B cell (primary cell): ENCODE results near the gene EML1. TPM values are rescaled to one million over a fixed set of nuclear protein-coding genes. Genes with fewer than 3 reads are reported as not detected.

Source experiments
- ATAC-seq: fragments of 200-7000 bp; cut with Tn5 transposase; one replicate; pipeline ENCODE4 v1.10.0; 2021; ENCODE audit warnings: low read depth, mild to moderate bottlenecking, moderate number of reproducible peaks, moderate library complexity
- CTCF ChIA-PET: fragments of 350-600 bp; sonication (Branson Sonifier 250); formaldehyde crosslinking; loops from one replicate; lab custom pipeline; 2021; ENCODE audit warnings: antibody characterized with exemption, inconsistent platforms; lab: Charles Lee
- POLR2A ChIA-PET: fragments of 350-600 bp; sonication (Branson Sonifier 250); formaldehyde crosslinking; loops from one replicate; lab custom pipeline; 2021; ENCODE audit warnings: antibody characterized with exemption; lab: Charles Lee
- DNase-seq: peaks from one replicate; pipeline ENCODE4 v3.0.0; 2013
- H2AFZ ChIP-seq: 2 replicates; pipeline ENCODE4 v1.6.1; 2012; ENCODE audit warnings: mild to moderate bottlenecking, low read depth, low read length; ENCODE audit not compliant: insufficient read depth, poor library complexity, severe bottlenecking
- H3K27ac ChIP-seq, 2 donors: 1 replicate in 1 of 2; 2 replicates in 1 of 2; pipeline ENCODE4 v1.5.1; 2012 to 2013; ENCODE audit warnings: low read length in 2 of 2, mild to moderate bottlenecking in 2 of 2, moderate library complexity in 1 of 2
- H3K27me3 ChIP-seq, 4 experiments: fragments of 200-600 bp in 1 of 4; sonication (generic) in 1 of 4; replicated peaks in 1 of 4; 1 replicate in 2 of 4; 2 replicates in 2 of 4; pipeline versions ENCODE4 v1.6.1 to v1.7.0; 2013 to 2016; ENCODE audit warnings: low read length in 3 of 4, mild to moderate bottlenecking in 2 of 4, mixed read lengths in 1 of 4, moderate library complexity in 1 of 4; ENCODE audit not compliant: insufficient read depth in 4 of 4, control insufficient read depth in 3 of 4; ENCODE audit errors: control extremely low read depth in 1 of 4
- H3K36me3 ChIP-seq, 2 experiments: replicated peaks in 1 of 2; 1 replicate in 1 of 2; 2 replicates in 1 of 2; pipeline versions ENCODE4 v1.6.1 to v1.7.1; 2013; ENCODE audit warnings: low read length in 1 of 2; ENCODE audit not compliant: insufficient read depth in 2 of 2, control insufficient read depth in 1 of 2; ENCODE audit errors: control extremely low read depth in 1 of 2, extremely low read depth in 1 of 2
- H3K4me1 ChIP-seq, 2 donors: fragments of 200-600 bp in 1 of 2; sonication (generic) in 1 of 2; 1 replicate in 1 of 2; 2 replicates in 1 of 2; pipeline versions ENCODE4 v1.5.1 to v1.6.1; 2013 to 2017; ENCODE audit warnings: low read length in 2 of 2; ENCODE audit not compliant: control insufficient read depth in 2 of 2, insufficient read depth in 2 of 2
- H3K4me2 ChIP-seq: replicated peaks from 2 replicates; pipeline ENCODE3; 2012; ENCODE audit warnings: mild to moderate bottlenecking, low read depth, low read length; ENCODE audit not compliant: poor library complexity, severe bottlenecking
- H3K4me3 ChIP-seq, 5 experiments: fragments of 200-600 bp in 1 of 5; sonication (generic) in 1 of 5; 1 replicate in 3 of 5; 2 replicates in 2 of 5; pipeline versions ENCODE4 v1.5.1 to v1.7.0; 2011 to 2016; ENCODE audit warnings: low read length in 4 of 5, mild to moderate bottlenecking in 4 of 5, low read depth in 2 of 5, control low read depth in 1 of 5, moderate library complexity in 1 of 5; ENCODE audit not compliant: insufficient read depth in 1 of 5; ENCODE audit errors: control extremely low read depth in 1 of 5, extremely low read depth in 1 of 5
- H3K79me2 ChIP-seq: fragments of 200-600 bp; sonication (generic); one replicate; pipeline ENCODE4 v1.6.0; 2016; ENCODE audit warnings: low read length; ENCODE audit not compliant: control insufficient read depth, insufficient read depth
- H3K9ac ChIP-seq: fragments of 200-600 bp; sonication (generic); 2 replicates; pipeline ENCODE4 v1.6.1; 2017; ENCODE audit warnings: mild to moderate bottlenecking, low read length, moderate library complexity
- H3K9me3 ChIP-seq, 3 donors: one replicate each; pipeline versions ENCODE4 v1.6.1 to v1.7.1; 2013; ENCODE audit warnings: low read length in 2 of 3; ENCODE audit not compliant: control insufficient read depth in 2 of 3, insufficient read depth in 1 of 3; ENCODE audit errors: control extremely low read depth in 1 of 3
- H4K20me1 ChIP-seq: 2 replicates; pipeline ENCODE4 v1.6.0; 2012; ENCODE audit warnings: mild to moderate bottlenecking, low read length; ENCODE audit not compliant: insufficient read depth, control insufficient read depth, poor library complexity, severe bottlenecking
- H3K27ac Mint-ChIP-seq: one replicate; pipeline ENCODE4 v1.8.0; 2021; ENCODE audit warnings: mixed read lengths
- H3K27me3 Mint-ChIP-seq: one replicate; pipeline ENCODE4 v1.8.0; 2021; ENCODE audit warnings: mixed read lengths
- H3K4me1 Mint-ChIP-seq: one replicate; pipeline ENCODE4 v1.8.0; 2021; ENCODE audit warnings: mixed read lengths
- H3K4me3 Mint-ChIP-seq: one replicate; pipeline ENCODE4 v1.8.0; 2021; ENCODE audit warnings: mixed read lengths
- H3K9me3 Mint-ChIP-seq: one replicate; pipeline ENCODE4 v1.8.0; 2022; ENCODE audit warnings: mixed read lengths; ENCODE audit not compliant: insufficient read depth
- EZH2 ChIP-seq: IDR thresholded peaks from 2 replicates; pipeline ENCODE4 v1.6.1; 2012; ENCODE audit warnings: borderline replicate concordance, low read depth, mild to moderate bottlenecking, moderate library complexity, low read length; ENCODE audit not compliant: insufficient read depth, poor library complexity, severe bottlenecking
- WGBS: methylation state at CpG from one replicate; pipeline ENCODE4 v1.1.5; 2013; ENCODE audit warnings: missing lambda C conversion rate; ENCODE audit not compliant: insufficient coverage; 5-methylcytosine and 5-hydroxymethylcytosine counted together
- intact Hi-C: fragments of 100-400 bp; cut with micrococcal nuclease; formaldehyde crosslinking; loops from one replicate; pipeline ENCODE4 v1.10.0; 2022
- polyA plus RNA-seq: library from polyadenylated mRNA; depleted of rRNA; stranded (reverse); fragments of >200 nt; gene quantifications from 2 replicates; pipeline ENCODE4 v1.2.3, GENCODE V29; 2012
- total RNA-seq, 2 donors: library from RNA; stranded (reverse); fragments of 120-200 nt in 1 of 2; gene quantifications; 1 replicate in 1 of 2; 2 replicates in 1 of 2; pipeline versions ENCODE4 v1.2.3 to v1.2.4, GENCODE V29; 2013 to 2022
- TF ChIP-seq, protein P1 (sequence below): fragments of 200-600 bp; IDR thresholded peaks from one replicate; pipeline ENCODE4 v1.8.0; 2022; ENCODE audit warnings: antibody characterized with exemption, mild to moderate bottlenecking

The EML1 gene
- total and polyA plus RNA-seq, 2 donors (not counting 1 experiment from before 2014, with no cell fraction given), result not detected

GRCh38 chr14:99807413-99808153, 14.4 kb downstream of the EML1 start:
- no peak overlapping the region for H3K4me3 Mint-ChIP-seq
- no peak overlapping the region for H3K27ac Mint-ChIP-seq
- no peaks in the 10 kb centered on the region for H3K9me3 Mint-ChIP-seq
- CTCF ChIA-PET, result no interaction called here
- intact Hi-C loops, result no loop called here
- no peak for DNase-seq
- Histone ChIP-seq H3K9me3 (no peaks in the 10 kb centered on the region), H2AFZ (no peak overlapping the region), H3K79me2 (no peaks in the 10 kb centered on the region), H3K36me3 (no peaks in the 10 kb centered on the region), H3K4me2 (no peak overlapping the region), H3K4me3 (no peak overlapping the region), H3K27me3 (peaks cover 0 to 20% (median 0%) of the 10 kb centered on the region in 4 experiments), H4K20me1 (no peaks in the 10 kb centered on the region), H3K4me1 (no peaks in the 10 kb centered on the region), H3K9ac (no peak overlapping the region), H3K27ac (no peak overlapping the region)
- POLR2A ChIA-PET, result no interaction called here
- no peaks in the 10 kb centered on the region for H3K4me1 Mint-ChIP-seq
- no peak for TF ChIP-seq EZH2
- TF ChIP-seq, protein P1, sequence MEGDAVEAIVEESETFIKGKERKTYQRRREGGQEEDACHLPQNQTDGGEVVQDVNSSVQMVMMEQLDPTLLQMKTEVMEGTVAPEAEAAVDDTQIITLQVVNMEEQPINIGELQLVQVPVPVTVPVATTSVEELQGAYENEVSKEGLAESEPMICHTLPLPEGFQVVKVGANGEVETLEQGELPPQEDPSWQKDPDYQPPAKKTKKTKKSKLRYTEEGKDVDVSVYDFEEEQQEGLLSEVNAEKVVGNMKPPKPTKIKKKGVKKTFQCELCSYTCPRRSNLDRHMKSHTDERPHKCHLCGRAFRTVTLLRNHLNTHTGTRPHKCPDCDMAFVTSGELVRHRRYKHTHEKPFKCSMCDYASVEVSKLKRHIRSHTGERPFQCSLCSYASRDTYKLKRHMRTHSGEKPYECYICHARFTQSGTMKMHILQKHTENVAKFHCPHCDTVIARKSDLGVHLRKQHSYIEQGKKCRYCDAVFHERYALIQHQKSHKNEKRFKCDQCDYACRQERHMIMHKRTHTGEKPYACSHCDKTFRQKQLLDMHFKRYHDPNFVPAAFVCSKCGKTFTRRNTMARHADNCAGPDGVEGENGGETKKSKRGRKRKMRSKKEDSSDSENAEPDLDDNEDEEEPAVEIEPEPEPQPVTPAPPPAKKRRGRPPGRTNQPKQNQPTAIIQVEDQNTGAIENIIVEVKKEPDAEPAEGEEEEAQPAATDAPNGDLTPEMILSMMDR, result no peak
- H3K27me3 Mint-ChIP-seq, result peaks cover 43% of the 10 kb centered on the region
- WGBS, result 92% methylated on average over 8 of the region's 10 CpGs
- no peak for ATAC-seq

GRCh38 chr14:99808154-99808505, 14.9 kb downstream of the EML1 start:
- TF ChIP-seq EZH2, result no peak
- TF ChIP-seq, protein P1, result no peak
- H3K36me3 ChIP-seq, result no peaks in the 10 kb centered on the region
- no peak overlapping the region for H2AFZ ChIP-seq
- H3K4me1 ChIP-seq, result no peaks in the 10 kb centered on the region
- CTCF ChIA-PET, result no interaction called here
- H3K4me2 ChIP-seq, result no peak overlapping the region
- intact Hi-C loops, result no loop called here
- H3K9me3 ChIP-seq, result no peaks in the 10 kb centered on the region
- H3K27ac Mint-ChIP-seq, result no peak overlapping the region
- peaks cover 0 to 15% (median 0%) of the 10 kb centered on the region in 4 experiments for H3K27me3 ChIP-seq
- 91% methylated on average over 2 of the region's 5 CpGs for WGBS
- no peak overlapping the region for H3K4me3 Mint-ChIP-seq
- H3K79me2 ChIP-seq, result no peaks in the 10 kb centered on the region
- ATAC-seq (no peak), DNase-seq (no peak)
- no peak overlapping the region for H3K9ac ChIP-seq
- H3K4me1 Mint-ChIP-seq, result no peaks in the 10 kb centered on the region
- H3K9me3 Mint-ChIP-seq, result no peaks in the 10 kb centered on the region
- H3K4me3 ChIP-seq, result no peak overlapping the region
- H3K27me3 Mint-ChIP-seq, result peaks cover 45% of the 10 kb centered on the region
- no peak overlapping the region for H3K27ac ChIP-seq
- no peaks in the 10 kb centered on the region for H4K20me1 ChIP-seq
- POLR2A ChIA-PET, result no interaction called here
